Thyroid gland (tissue), 4 donors: Measurements from ENCODE around the gene TBXAS1.

Experiments
- POLR2A ChIP-seq, 2 donors: fragments of 450-650 bp; IDR thresholded peaks; one replicate each; pipeline ENCODE4 v1.6.1; 2017; ENCODE audit warnings: antibody characterized with exemption in 2 of 2, mild to moderate bottlenecking in 2 of 2, moderate library complexity in 1 of 2
- TF ChIP-seq, protein P1 (sequence below), 6 experiments: fragments of 200-600 bp in 3 of 6; fragments of 450-650 bp in 3 of 6; sonication (generic) in 3 of 6; IDR thresholded peaks; one replicate each; pipeline ENCODE4 v1.5.1; 2016 to 2019; ENCODE audit warnings: antibody characterized with exemption in 6 of 6, mild to moderate bottlenecking in 2 of 6, inconsistent platforms in 1 of 6, moderate library complexity in 1 of 6

DNA sequence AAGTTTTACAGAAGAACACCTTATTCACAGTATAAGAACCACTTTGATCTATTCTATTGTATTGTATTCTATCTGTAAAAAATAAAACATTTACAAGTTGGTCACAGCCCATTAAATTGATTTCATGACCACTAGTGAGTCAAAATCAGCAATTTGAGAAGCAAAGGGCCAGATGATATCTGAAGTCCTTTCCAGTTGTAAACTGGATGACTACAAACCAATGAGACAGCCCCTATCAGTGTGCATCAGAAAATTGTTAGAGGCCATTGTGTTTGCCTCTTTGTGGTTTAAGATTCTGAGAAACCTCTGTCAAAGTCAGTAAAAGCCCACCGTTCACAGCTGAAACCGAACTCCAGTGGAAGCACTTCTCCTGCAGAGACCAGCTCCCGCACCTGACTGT, 54.8 kb downstream of the TBXAS1 start:
- no peak for TF ChIP-seq POLR2A (IDR thresholded peaks at IDR 0.05)
- TF ChIP-seq, protein P1, sequence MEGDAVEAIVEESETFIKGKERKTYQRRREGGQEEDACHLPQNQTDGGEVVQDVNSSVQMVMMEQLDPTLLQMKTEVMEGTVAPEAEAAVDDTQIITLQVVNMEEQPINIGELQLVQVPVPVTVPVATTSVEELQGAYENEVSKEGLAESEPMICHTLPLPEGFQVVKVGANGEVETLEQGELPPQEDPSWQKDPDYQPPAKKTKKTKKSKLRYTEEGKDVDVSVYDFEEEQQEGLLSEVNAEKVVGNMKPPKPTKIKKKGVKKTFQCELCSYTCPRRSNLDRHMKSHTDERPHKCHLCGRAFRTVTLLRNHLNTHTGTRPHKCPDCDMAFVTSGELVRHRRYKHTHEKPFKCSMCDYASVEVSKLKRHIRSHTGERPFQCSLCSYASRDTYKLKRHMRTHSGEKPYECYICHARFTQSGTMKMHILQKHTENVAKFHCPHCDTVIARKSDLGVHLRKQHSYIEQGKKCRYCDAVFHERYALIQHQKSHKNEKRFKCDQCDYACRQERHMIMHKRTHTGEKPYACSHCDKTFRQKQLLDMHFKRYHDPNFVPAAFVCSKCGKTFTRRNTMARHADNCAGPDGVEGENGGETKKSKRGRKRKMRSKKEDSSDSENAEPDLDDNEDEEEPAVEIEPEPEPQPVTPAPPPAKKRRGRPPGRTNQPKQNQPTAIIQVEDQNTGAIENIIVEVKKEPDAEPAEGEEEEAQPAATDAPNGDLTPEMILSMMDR (IDR thresholded peaks at IDR 0.05), result no peak
